GM12891 (cell line): Measurements from ENCODE around the gene VCL.

Experiments used
- POLR2A ChIP-seq: IDR thresholded peaks from 2 replicates; pipeline ENCODE4 v1.6.1; 2011; ENCODE audit warnings: low read depth, low read length, control low read depth
- TAF1 ChIP-seq: IDR thresholded peaks from 2 replicates; pipeline ENCODE4 v1.6.1; 2011; ENCODE audit warnings: low read depth, low read length, control low read depth

- TF ChIP-seq POLR2A: no peak
- TF ChIP-seq TAF1: no peak
Measured at GRCh38 chr10:74049955-74050354, 52.0 kb downstream of the VCL start.
